K562 (cell line): ENCODE data around the gene AQP1.

Experiments used
- C11orf30 ChIP-seq: fragments of 450-650 bp; IDR thresholded peaks from 2 replicates; pipeline ENCODE4 v1.6.1; 2016; ENCODE audit warnings: low read depth, mild to moderate bottlenecking
- CTCF ChIP-seq, 3 experiments: IDR thresholded peaks in 2 of 3; conservative IDR thresholded peaks in 1 of 3; 2 replicates each; pipeline ENCODE4 v1.5.1; 2011 to 2012; ENCODE audit warnings: low read length in 3 of 3, mild to moderate bottlenecking in 3 of 3, control low read depth in 2 of 3, improper control_type of control experiment in 1 of 3, inconsistent platforms in 1 of 3, low read depth in 1 of 3, mixed read lengths in 1 of 3, moderate library complexity in 1 of 3; ENCODE audit not compliant: insufficient read depth in 2 of 3
- POLR2A ChIP-seq: fragments of 450-650 bp; conservative IDR thresholded peaks from 2 replicates; pipeline ENCODE4 v1.6.1; 2016
- PTBP1 ChIP-seq: fragments of 200-400 bp; formaldehyde crosslinking; IDR thresholded peaks from 2 replicates; pipeline ENCODE4 v1.6.1; 2017; ENCODE audit warnings: low read depth, low read length
- XRCC4 ChIP-seq: IDR thresholded peaks from one replicate; pipeline ENCODE4 v1.6.1; 2011; ENCODE audit not compliant: insufficient read depth, insufficient read length; ENCODE audit errors: extremely low read depth
- TF ChIP-seq, protein P1 (sequence below): fragments of 250-450 bp; sonication (Bioruptor Pico); IDR thresholded peaks from 2 replicates; pipeline ENCODE4 v1.8.0; 2021; ENCODE audit warnings: borderline replicate concordance, mild to moderate bottlenecking, moderate library complexity; ENCODE audit not compliant: poor library complexity, severe bottlenecking

GRCh38 chr7:30877993-30878392 is 33.7 kb upstream of the AQP1 start:
- TF ChIP-seq CTCF (IDR thresholded peaks at IDR 0.05 in 2 of 3, conservative IDR thresholded peaks at IDR 0.05 in 1 of 3; ENCODE audit: insufficient read depth in 2 of 3, low read depth in 1 of 3, low read length in 3 of 3) (no peak), XRCC4 (no peak), PTBP1 (no peak), C11orf30 (no peak), POLR2A (no peak)
- TF ChIP-seq, protein P1, sequence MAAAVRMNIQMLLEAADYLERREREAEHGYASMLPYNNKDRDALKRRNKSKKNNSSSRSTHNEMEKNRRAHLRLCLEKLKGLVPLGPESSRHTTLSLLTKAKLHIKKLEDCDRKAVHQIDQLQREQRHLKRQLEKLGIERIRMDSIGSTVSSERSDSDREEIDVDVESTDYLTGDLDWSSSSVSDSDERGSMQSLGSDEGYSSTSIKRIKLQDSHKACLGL (CRISPR knock-in tag) = no peak
